GM18873 (cell line): ENCODE results near the gene LRSAM1.

Experiments
- ATAC-seq: cut with Tn5 transposase; IDR thresholded peaks from one replicate; pipeline ENCODE4 v1.9.1; 2021; ENCODE audit warnings: mild to moderate bottlenecking, moderate library complexity, moderate number of reproducible peaks; ENCODE audit not compliant: unreplicated experiment, low FRiP score

Gene LRSAM1

GRCh38 chr9:127423934-127424675, 27.2 kb upstream of the LRSAM1 start, which contains the start of gene ZNF79:
Gene ZNF79 (plus strand): TSS chr9:127424382. CDS start chr9:127424788, 406 bp downstream.
- ATAC-seq, result peak; percentile 75

DNA sequence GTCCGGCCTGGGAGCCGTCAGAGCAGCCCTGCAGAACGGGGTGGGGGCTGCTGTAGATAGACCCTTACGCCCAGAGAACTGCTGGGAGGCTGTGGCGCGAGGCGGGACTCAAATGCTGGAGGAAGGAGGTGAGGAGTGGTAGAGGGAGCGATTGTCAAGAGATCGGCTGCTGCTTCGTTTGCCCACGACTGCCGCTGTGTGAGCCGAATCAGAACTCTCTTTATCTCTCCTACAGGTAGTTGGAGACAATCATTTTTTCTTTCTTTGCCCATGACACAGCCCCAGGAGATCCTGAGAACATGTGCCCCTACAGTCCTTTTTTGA, 26.7 kb upstream of the LRSAM1 start:
- ATAC-seq, result no peak

GRCh38 chr9:127426756-127427155, 24.6 kb upstream of the LRSAM1 start:
- ATAC-seq, result no peak

- ATAC-seq, result no peak
Observed at GRCh38 chr9:127428348-127428747, 23.0 kb upstream of the LRSAM1 start.

DNA sequence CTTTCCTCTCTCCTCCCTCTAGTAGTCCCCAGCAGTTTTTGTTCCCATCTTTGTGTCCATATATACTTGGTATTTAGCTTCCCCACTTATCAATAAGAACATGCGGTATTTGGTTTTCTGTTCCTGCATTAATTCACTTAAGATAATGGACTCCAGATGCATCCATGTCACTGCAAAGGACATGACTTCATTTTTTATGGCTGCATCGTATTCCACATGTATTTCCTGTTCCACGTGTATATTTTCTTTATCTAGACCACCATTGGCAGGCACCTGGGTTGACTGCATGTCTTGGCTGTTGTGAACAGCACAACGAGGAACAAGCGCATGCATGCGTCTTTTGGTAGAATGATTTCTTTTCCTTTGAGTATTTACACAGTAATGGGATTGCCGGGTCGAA, 20.9 kb upstream of the LRSAM1 start:
- ATAC-seq, result no peak

GRCh38 chr9:127437497-127438264, 13.6 kb upstream of the LRSAM1 start:
- no peak for ATAC-seq

DNA sequence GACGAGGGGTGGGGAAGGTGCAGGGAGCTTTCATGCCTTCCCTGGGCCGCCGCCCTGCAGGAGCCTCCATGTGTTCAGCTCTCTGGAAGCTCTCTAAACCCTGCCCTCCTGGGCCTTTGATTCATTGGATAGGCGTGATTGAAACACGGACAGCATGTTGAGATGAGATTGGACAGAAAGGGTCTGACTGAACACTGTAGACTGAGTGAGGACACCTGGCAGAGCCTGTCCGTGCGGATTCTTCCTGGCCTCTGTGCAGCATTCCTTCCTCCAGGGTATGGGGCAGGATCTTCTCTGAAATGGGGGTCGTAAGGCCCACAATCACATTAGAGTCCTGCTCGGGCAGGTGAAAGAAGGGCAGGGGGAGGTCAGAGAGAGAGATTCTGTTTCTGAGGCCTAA, 12.9 kb upstream of the LRSAM1 start:
- ATAC-seq, result no peak

- ATAC-seq, result no peak
Observed at GRCh38 chr9:127444283-127444920, 6.9 kb upstream of the LRSAM1 start.

DNA sequence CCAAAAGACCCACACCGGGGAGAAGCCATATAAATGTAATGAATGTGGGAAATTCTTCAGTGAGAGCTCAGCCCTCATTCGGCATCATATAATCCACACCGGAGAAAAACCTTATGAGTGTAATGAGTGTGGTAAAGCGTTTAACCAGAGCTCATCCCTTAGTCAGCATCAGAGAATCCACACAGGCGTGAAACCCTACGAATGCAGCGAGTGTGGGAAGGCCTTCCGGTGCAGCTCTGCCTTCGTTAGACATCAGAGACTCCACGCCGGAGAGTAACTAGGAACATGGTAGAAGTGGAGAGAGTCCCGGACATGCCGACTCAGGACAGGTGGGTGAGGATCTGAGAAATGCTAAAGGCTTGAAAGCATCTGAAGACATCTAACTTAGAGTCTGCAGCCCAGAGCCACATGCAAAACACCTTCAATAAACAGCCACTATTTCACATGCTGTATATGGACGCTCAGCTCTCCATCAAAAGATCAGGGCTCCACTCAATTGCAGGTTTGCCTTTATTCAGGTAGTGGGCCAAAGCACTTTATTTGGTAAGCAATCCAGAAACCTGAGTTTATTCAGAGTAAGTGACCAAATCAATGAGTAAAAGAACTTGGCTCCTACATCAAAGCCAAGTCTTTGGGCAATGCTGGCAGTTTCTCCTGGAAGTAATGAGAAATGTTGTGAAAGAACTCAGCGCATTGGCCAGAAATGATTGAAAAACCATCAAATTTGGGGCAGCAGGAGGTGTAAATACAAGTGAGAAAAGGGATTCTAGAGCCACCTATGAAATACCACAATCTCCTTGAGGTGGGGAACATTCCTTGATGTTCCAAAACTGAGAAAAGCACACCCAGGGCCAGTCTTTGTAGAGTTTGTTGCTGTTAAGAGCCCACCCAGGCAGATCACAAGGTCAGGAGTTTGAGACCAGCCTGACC, 6.1 kb upstream of the LRSAM1 start:
- ATAC-seq, result no peak

DNA sequence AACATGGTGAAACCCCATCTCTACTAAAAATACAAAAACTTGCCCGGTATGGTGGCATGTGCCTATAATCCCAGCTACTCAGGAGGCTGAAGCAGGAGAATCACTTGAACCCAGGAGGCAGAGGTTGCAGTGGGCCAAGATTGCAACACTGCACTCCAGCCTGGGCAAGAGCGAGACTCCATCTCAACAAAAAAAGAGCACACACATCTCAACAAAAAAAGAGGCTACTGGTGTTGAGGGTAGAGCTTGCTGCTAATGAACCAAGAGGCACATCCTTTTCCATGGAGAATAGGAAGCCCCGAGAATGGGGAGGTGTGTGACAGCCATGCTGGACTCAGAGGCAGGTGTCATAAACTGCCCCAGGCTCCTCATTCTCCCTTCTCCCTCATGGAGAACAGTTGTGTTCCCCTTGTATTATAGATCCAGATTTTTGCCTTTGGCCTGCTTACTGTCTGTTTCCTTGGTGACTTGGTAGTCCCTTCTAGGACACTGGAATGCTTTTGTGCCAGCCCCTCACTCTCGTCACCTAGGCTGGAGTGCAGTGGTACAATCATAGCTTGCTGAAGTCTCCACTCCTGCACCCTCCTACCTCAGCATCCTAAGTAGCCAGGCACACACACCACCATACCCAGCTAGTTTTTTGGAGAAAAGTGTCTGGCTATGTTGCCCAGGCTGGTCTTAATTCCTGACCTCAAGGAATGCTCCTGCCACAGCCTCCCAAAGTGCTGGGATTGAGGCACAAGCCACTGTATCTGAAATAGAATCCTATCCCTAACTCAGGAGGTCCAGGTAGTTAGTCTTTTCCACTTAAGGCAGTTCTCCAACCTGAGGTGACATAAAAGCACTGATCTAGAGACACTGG, 5.2 kb upstream of the LRSAM1 start:
- no peak for ATAC-seq

- no peak for ATAC-seq
Observed at GRCh38 chr9:127446713-127447415, 4.4 kb upstream of the LRSAM1 start.

GRCh38 chr9:127447416-127448111, 3.7 kb upstream of the LRSAM1 start:
- ATAC-seq, result no peak

GRCh38 chr9:127448112-127448805, 3.1 kb upstream of the LRSAM1 start:
- ATAC-seq, result no peak

- no peak for ATAC-seq
Observed at GRCh38 chr9:127449332-127449966, 1.9 kb upstream of the LRSAM1 start.

GRCh38 chr9:127450243-127450760, 1.0 kb upstream of the LRSAM1 start:
- ATAC-seq, result no peak

GRCh38 chr9:127451608-127451857, 223 bp downstream of the LRSAM1 start:
- ATAC-seq, result peak; percentile 15
